HepG2 (cell line): ENCODE measurements around the gene CFAP92. TPM values are rescaled to one million over a fixed set of nuclear protein-coding genes. Genes with fewer than 3 reads are reported as not detected.

Experiments used
- ATAC-seq: fragments of 200-7000 bp; cut with Tn5 transposase; 3 replicates; pipeline ENCODE4 v1.9.1; 2020; ENCODE audit warnings: mild to moderate bottlenecking, moderate library complexity
- BruUV-seq: library from RNA; stranded (reverse); fragments of 400-500 nt; replicated peaks from 2 replicates; lab custom pipeline; 2021; lab: Mats Ljungman, UMichigan
- CTCF ChIA-PET: fragments of 300-600 bp; formaldehyde crosslinking; extraction: SDS; loops from one replicate; lab custom pipeline; 2021; ENCODE audit warnings: low total read pairs, inconsistent platforms, low intra/inter-chr PET ratio; lab: Yijun Ruan, JAX
- POLR2A ChIA-PET: fragments of 350-600 bp; sonication (Branson Sonifier 250); formaldehyde crosslinking; loops from one replicate; lab custom pipeline; 2020; ENCODE audit warnings: antibody characterized with exemption, inconsistent platforms; lab: Yijun Ruan, JAX
- DNase-seq: peaks from one replicate; pipeline ENCODE4 v3.0.0-alpha.2; 2015; ENCODE audit warnings: low spot score
- FAIRE-seq: peaks from 3 replicates; lab custom pipeline; 2011; peaks lifted over from hg19 to GRCh38; lab: Jason Lieb, UNC
- H2AFZ ChIP-seq: one replicate; pipeline ENCODE4 v1.6.1; 2011; ENCODE audit warnings: low read length, inconsistent platforms
- H3K27ac ChIP-seq: fragments of 300-600 bp; 3 replicates; pipeline ENCODE4 v1.8.0; 2011; ENCODE audit warnings: mixed run types, mild to moderate bottlenecking, mixed read lengths, low read length, inconsistent platforms; ENCODE audit not compliant: insufficient read depth; ENCODE audit errors: extremely low read length
- H3K27me3 ChIP-seq, 2 experiments: fragments of 200-600 bp in 1 of 2; 2 replicates in 1 of 2; 3 replicates in 1 of 2; pipeline versions ENCODE4 v1.6.0 to v1.8.0; 2011; ENCODE audit warnings: low read length in 2 of 2, mild to moderate bottlenecking in 2 of 2, moderate library complexity in 2 of 2, inconsistent platforms in 1 of 2; ENCODE audit not compliant: insufficient read depth in 2 of 2, control insufficient read depth in 1 of 2
- H3K36me3 ChIP-seq, 2 experiments: fragments of 200-600 bp in 1 of 2; replicated peaks in 1 of 2; 2 replicates in 1 of 2; 3 replicates in 1 of 2; pipeline versions ENCODE4 v1.5.1 to v1.8.0; 2011; ENCODE audit warnings: low read length in 2 of 2, inconsistent platforms in 1 of 2; ENCODE audit not compliant: insufficient read depth in 2 of 2, control insufficient read depth in 1 of 2
- H3K4me1 ChIP-seq: 2 replicates; pipeline ENCODE4 v1.5.1; 2012; ENCODE audit warnings: low read length, inconsistent platforms; ENCODE audit not compliant: insufficient read depth
- H3K4me2 ChIP-seq: 2 replicates; pipeline ENCODE4 v1.6.0; 2011; ENCODE audit warnings: low read depth, low read length, inconsistent platforms
- H3K4me3 ChIP-seq, 3 experiments: fragments of 200-600 bp in 1 of 3; sonication (generic), shearing (Covaris generic) in 1 of 3; replicated peaks in 1 of 3; 2 replicates each; pipeline ENCODE4 v1.5.1; 2011 to 2016; ENCODE audit warnings: low read length in 3 of 3, inconsistent platforms in 2 of 3, low read depth in 2 of 3, mild to moderate bottlenecking in 2 of 3, control low read depth in 1 of 3, mixed read lengths in 1 of 3; ENCODE audit not compliant: insufficient read depth in 1 of 3
- H3K79me2 ChIP-seq: one replicate; pipeline ENCODE4 v1.6.1; 2011; ENCODE audit warnings: low read length, inconsistent platforms; ENCODE audit not compliant: insufficient read depth
- H3K9ac ChIP-seq: 2 replicates; pipeline ENCODE4 v1.6.0; 2011; ENCODE audit warnings: mild to moderate bottlenecking, low read depth, low read length, inconsistent platforms; ENCODE audit not compliant: insufficient read depth
- H3K9me3 ChIP-seq: 2 replicates; pipeline ENCODE4 v1.5.1; 2012; ENCODE audit warnings: mild to moderate bottlenecking, low read length
- H4K20me1 ChIP-seq: 2 replicates; pipeline ENCODE4 v1.6.0; 2011; ENCODE audit warnings: inconsistent platforms, mild to moderate bottlenecking, low read length, moderate library complexity; ENCODE audit not compliant: insufficient read depth
- CBX1 ChIP-seq: IDR thresholded peaks from one replicate; pipeline ENCODE4 v1.6.1; 2016; ENCODE audit warnings: antibody characterized with exemption, low read depth
- EP300 ChIP-seq, 3 experiments: sonication (generic) in 1 of 3; formaldehyde crosslinking in 1 of 3; IDR thresholded peaks; 2 replicates each; pipeline versions ENCODE4 v1.5.1 to v1.6.1; 2011 to 2020; ENCODE audit warnings: low read depth in 2 of 3, low read length in 2 of 3, borderline replicate concordance in 1 of 3, improper control_type of control experiment in 1 of 3, mild to moderate bottlenecking in 1 of 3, missing genetic modification reagents in 1 of 3, moderate library complexity in 1 of 3
- GZF1 ChIP-seq: sonication (generic); formaldehyde crosslinking; IDR thresholded peaks from 2 replicates; pipeline ENCODE4 v1.5.1; 2020; ENCODE audit warnings: mild to moderate bottlenecking, missing genetic modification reagents
- MTF2 ChIP-seq: sonication (generic); formaldehyde crosslinking; IDR thresholded peaks from 2 replicates; pipeline ENCODE4 v1.5.0; 2020; ENCODE audit warnings: missing genetic modification reagents, borderline replicate concordance
- POLR2G ChIP-seq: fragments of 200-400 bp; formaldehyde crosslinking; IDR thresholded peaks from 2 replicates; pipeline ENCODE4 v1.6.1; 2018; ENCODE audit warnings: mild to moderate bottlenecking, low read depth, low read length, moderate library complexity
- REPIN1 ChIP-seq: sonication (generic); formaldehyde crosslinking; IDR thresholded peaks from 2 replicates; pipeline ENCODE4 v1.8.0; 2022; ENCODE audit warnings: missing genetic modification reagents, low read depth, mild to moderate bottlenecking, borderline replicate concordance
- RFX1 ChIP-seq: fragments of 450-650 bp; IDR thresholded peaks from 2 replicates; pipeline ENCODE4 v1.6.1; 2017
- RFX5 ChIP-seq: IDR thresholded peaks from 2 replicates; pipeline ENCODE4 v1.6.1; 2011; ENCODE audit warnings: low read depth, low read length, improper control_type of control experiment
- SMAD3 ChIP-seq: sonication (generic); formaldehyde crosslinking; IDR thresholded peaks from 2 replicates; pipeline ENCODE4 v1.4.0; 2020; ENCODE audit warnings: missing genetic modification reagents
- STAT5B ChIP-seq: sonication (generic); formaldehyde crosslinking; IDR thresholded peaks from 2 replicates; pipeline ENCODE4 v1.4.0; 2020; ENCODE audit warnings: missing genetic modification reagents
- TBP ChIP-seq: sonication (generic); formaldehyde crosslinking; IDR thresholded peaks from 2 replicates; pipeline ENCODE4 v1.5.0; 2020; ENCODE audit warnings: missing genetic modification reagents
- TGIF2 ChIP-seq: IDR thresholded peaks from 2 replicates; pipeline ENCODE4 v1.6.1; 2016; ENCODE audit warnings: control low read depth, missing compliant biosample characterization
- ZEB1 ChIP-seq: IDR thresholded peaks from 2 replicates; pipeline ENCODE4 v1.6.1; 2012; ENCODE audit warnings: mild to moderate bottlenecking, low read depth, inconsistent platforms; ENCODE audit not compliant: insufficient replicate concordance
- ZFP90 ChIP-seq: sonication (generic); formaldehyde crosslinking; IDR thresholded peaks from 2 replicates; pipeline ENCODE4 v1.8.0; 2022; ENCODE audit warnings: missing genetic modification reagents, mild to moderate bottlenecking, inconsistent platforms, borderline replicate concordance
- ZNF20 ChIP-seq: sonication (generic); formaldehyde crosslinking; IDR thresholded peaks from 2 replicates; pipeline ENCODE4 v1.4.0; 2020; ENCODE audit warnings: mild to moderate bottlenecking, moderate library complexity, missing genetic modification reagents
- ZNF205 ChIP-seq: IDR thresholded peaks from 2 replicates; pipeline ENCODE4 v1.6.1; 2018; ENCODE audit warnings: missing biosample characterization, missing genetic modification reagents
- ZNF672 ChIP-seq: sonication (generic); formaldehyde crosslinking; IDR thresholded peaks from 2 replicates; pipeline ENCODE4 v1.8.1; 2022; ENCODE audit warnings: missing genetic modification reagents
- ZSCAN21 ChIP-seq: sonication (generic); formaldehyde crosslinking; IDR thresholded peaks from 2 replicates; pipeline ENCODE4 v1.8.0; 2022; ENCODE audit warnings: mild to moderate bottlenecking, missing genetic modification reagents, moderate library complexity, borderline replicate concordance
- WGBS: methylation state at CpG from one replicate; pipeline ENCODE4 v1.1.6; 2017; ENCODE audit warnings: low lambda C conversion rate; 5-methylcytosine and 5-hydroxymethylcytosine counted together
- in situ Hi-C: cut with HindIII; loops from 2 replicates; pipeline ENCODE4 v1.10.0; 2017; ENCODE audit warnings: low pct_unique_long_range_greater_than_20kb; ENCODE audit not compliant: extremely low pct_ligation_motif_present
- intact Hi-C: fragments of 100-400 bp; cut with micrococcal nuclease; formaldehyde crosslinking; loops from one replicate; pipeline ENCODE4 v1.10.0; 2022; ENCODE audit not compliant: unreplicated experiment
- polyA plus RNA-seq, 8 experiments: library from polyadenylated mRNA; depleted of rRNA in 3 of 8; stranded (reverse) in 7 of 8; unstranded in 1 of 8; fragments of >200 nt; fragmentation: Illumina TruSeq in 4 of 8; extraction: Trizol in 4 of 8; gene quantifications; 2 replicates each; pipeline versions ENCODE4 v1.2.1 to v1.2.3, GENCODE V29; 2011 to 2016; ENCODE audit warnings: low read depth in 4 of 8, missing spikeins in 1 of 8, mixed read lengths in 1 of 8; ENCODE audit not compliant: insufficient read depth in 1 of 8
- total RNA-seq, 5 experiments: library from RNA; depleted of rRNA; stranded (reverse); fragments of >200 nt; fragmentation: Illumina TruSeq; extraction: Trizol; gene quantifications; 2 replicates each; pipeline ENCODE4 v1.2.3, GENCODE V29; 2016; ENCODE audit warnings: low read depth in 1 of 5
- TF ChIP-seq, protein P1 (sequence below): sonication (generic); formaldehyde crosslinking; IDR thresholded peaks from 2 replicates; pipeline ENCODE4 v1.8.0; 2022; ENCODE audit warnings: mild to moderate bottlenecking, missing genetic modification reagents, moderate library complexity
- TF ChIP-seq, protein P2 (sequence below): sonication (generic); formaldehyde crosslinking; IDR thresholded peaks from 2 replicates; pipeline ENCODE4 v1.4.0; 2020; ENCODE audit warnings: missing genetic modification reagents, borderline replicate concordance

CFAP92 gene
- total and polyA plus RNA-seq, 2 of the 13 experiments (the other 11 are each of a cell fraction or from before 2014, with no cell fraction given), result 0.18 to 0.46 TPM

DNA sequence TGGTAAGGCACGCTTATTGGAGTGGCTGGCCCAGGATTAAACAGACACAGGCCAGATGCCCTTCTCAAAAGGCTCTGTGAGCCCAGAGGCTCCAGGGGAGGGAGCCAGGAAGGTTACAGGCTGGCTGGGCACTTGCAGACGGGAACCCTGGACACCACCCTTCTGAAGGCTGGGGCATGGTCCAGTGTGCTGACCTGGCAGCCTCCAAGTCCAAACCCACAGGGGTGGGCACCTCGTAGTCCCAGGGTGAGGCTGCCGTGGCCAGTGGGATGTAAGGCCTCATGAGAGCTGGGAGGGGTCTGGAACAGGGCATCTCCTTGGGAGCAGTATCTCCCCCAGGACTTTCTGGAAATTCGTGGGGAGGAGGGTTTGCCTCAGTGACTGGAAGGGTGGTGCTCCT lies 26.8 kb upstream of the CFAP92 start:
- 5% methylated on average over 3 of the region's 5 CpGs for WGBS
- TF ChIP-seq ZEB1 (no peak), ZNF672 (CRISPR knock-in tag) (no peak), TBP (CRISPR knock-in tag) (no peak), CBX1 (no peak), MTF2 (CRISPR knock-in tag) (no peak), TGIF2 (no peak), ZNF20 (CRISPR knock-in tag) (no peak), ZFP90 (no peak), RFX5 (no peak), ZSCAN21 (CRISPR knock-in tag) (no peak), ZNF205 (CRISPR knock-in tag) (no peak), GZF1 (CRISPR knock-in tag) (no peak), REPIN1 (CRISPR knock-in tag) (no peak), RFX1 (no peak), STAT5B (CRISPR knock-in tag) (no peak), POLR2G (no peak), SMAD3 (CRISPR knock-in tag) (no peak), EP300 (IDR thresholded peaks at IDR 0.05; ENCODE audit: low read depth in 2 of 2, low read length in 2 of 2) (no peak), EP300 (CRISPR knock-in tag; IDR thresholded peaks at IDR 0.05; ENCODE audit: borderline replicate concordance) (no peak)
- TF ChIP-seq, protein P1, sequence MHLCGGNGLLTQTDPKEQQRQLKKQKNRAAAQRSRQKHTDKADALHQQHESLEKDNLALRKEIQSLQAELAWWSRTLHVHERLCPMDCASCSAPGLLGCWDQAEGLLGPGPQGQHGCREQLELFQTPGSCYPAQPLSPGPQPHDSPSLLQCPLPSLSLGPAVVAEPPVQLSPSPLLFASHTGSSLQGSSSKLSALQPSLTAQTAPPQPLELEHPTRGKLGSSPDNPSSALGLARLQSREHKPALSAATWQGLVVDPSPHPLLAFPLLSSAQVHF (CRISPR knock-in tag), result no peak
- TF ChIP-seq, protein P2, sequence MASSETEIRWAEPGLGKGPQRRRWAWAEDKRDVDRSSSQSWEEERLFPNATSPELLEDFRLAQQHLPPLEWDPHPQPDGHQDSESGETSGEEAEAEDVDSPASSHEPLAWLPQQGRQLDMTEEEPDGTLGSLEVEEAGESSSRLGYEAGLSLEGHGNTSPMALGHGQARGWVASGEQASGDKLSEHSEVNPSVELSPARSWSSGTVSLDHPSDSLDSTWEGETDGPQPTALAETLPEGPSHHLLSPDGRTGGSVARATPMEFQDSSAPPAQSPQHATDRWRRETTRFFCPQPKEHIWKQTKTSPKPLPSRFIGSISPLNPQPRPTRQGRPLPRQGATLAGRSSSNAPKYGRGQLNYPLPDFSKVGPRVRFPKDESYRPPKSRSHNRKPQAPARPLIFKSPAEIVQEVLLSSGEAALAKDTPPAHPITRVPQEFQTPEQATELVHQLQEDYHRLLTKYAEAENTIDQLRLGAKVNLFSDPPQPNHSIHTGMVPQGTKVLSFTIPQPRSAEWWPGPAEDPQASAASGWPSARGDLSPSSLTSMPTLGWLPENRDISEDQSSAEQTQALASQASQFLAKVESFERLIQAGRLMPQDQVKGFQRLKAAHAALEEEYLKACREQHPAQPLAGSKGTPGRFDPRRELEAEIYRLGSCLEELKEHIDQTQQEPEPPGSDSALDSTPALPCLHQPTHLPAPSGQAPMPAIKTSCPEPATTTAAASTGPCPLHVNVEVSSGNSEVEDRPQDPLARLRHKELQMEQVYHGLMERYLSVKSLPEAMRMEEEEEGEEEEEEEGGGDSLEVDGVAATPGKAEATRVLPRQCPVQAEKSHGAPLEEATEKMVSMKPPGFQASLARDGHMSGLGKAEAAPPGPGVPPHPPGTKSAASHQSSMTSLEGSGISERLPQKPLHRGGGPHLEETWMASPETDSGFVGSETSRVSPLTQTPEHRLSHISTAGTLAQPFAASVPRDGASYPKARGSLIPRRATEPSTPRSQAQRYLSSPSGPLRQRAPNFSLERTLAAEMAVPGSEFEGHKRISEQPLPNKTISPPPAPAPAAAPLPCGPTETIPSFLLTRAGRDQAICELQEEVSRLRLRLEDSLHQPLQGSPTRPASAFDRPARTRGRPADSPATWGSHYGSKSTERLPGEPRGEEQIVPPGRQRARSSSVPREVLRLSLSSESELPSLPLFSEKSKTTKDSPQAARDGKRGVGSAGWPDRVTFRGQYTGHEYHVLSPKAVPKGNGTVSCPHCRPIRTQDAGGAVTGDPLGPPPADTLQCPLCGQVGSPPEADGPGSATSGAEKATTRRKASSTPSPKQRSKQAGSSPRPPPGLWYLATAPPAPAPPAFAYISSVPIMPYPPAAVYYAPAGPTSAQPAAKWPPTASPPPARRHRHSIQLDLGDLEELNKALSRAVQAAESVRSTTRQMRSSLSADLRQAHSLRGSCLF, result no peak
- CTCF ChIA-PET, result no interaction called here
- ATAC-seq (no peak), FAIRE-seq (no peak), DNase-seq (no peak)
- H3K4me2 ChIP-seq, result no peak overlapping the region
- no peak overlapping the region for H3K27ac ChIP-seq
- no TSS peak for BruUV-seq
- no peaks in the 10 kb centered on the region for H4K20me1 ChIP-seq
- POLR2A ChIA-PET, result no interaction called here
- H3K36me3 ChIP-seq, result no peaks in the 10 kb centered on the region
- H2AFZ ChIP-seq, result no peak overlapping the region
- H3K9ac ChIP-seq, result no peak overlapping the region
- in situ Hi-C loops (no loop called here), intact Hi-C loops (no loop called here)
- H3K27me3 ChIP-seq, result peaks cover 2 to 38% of the 10 kb centered on the region in 2 experiments; a peak in 3 of 5 replicates
- H3K4me1 ChIP-seq, result peaks cover 22% of the 10 kb centered on the region
- no peaks in the 10 kb centered on the region for H3K9me3 ChIP-seq
- H3K4me3 ChIP-seq, result no peak overlapping the region
- no peaks in the 10 kb centered on the region for H3K79me2 ChIP-seq
